GM18520 (cell line): ENCODE data around the gene MYO18A.
"Not testable (repeated sequence)": the region's sequence is repeated elsewhere in the genome, so short reads cannot be mapped to it uniquely, and the experiment has no call there.

Source experiments
- ATAC-seq: cut with Tn5 transposase; IDR thresholded peaks from one replicate; pipeline ENCODE4 v1.9.1; 2021; ENCODE audit not compliant: unreplicated experiment

The MYO18A gene

DNA sequence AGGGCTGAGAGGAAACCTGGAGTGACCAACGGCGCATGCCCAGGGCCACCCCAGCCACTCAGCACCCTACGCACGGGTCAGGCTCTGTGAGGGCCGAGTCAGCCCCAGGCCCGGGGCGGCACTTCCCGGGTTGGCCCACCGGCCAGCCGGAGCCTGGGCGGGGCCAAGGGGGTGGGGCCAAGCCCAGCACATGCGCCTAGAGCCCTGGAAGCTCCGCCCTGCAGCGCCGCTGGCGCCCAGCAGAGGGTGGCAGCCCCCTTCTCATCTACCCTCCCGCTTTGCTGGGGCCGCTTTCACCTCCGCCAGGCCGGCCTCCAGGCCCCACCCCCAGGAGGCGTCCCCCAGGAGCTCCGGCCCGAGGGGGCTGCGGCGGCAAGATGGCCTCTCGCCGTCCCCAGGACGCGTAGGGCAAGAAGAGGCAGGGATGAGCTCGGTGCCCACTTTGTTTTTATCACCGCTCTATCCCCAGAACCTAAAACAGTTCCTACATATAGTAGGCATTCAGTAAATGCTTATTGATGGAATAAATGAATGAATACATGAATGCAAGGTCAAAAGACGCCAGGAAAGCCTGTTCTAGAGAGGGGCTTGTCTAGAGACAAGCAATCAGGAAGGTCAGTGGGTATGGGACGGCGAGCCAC is 31.3 kb downstream of the MYO18A start:
- peak; percentile 85 for ATAC-seq

DNA sequence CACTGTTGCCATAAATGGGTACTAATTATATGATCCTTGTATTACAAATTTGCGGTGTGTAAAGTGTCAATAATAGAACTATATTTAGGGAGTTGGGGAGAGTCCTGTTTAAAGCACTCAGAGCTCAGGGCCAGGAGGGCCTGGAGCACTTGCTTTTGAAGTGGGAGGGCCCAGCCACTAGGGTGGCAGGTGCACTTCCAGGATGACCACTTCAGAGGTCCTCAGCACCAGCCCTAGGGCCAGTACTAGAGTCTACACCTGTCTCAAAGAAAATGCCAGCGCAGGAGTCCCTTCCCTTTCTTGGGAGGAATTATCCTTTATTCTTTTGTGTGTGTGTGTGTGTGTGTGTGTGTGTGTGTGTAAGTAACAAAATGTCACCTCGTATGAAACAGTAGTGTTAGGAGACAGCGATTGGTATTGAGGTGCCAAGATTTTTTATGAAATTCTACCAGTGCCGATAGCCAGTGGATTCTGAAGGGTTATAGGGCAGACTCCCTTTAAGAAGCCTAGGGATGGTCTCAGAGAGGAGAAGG is 31.9 kb downstream of the MYO18A start:
- no peak for ATAC-seq

GRCh38 chr17:29147682-29148081 is 32.5 kb downstream of the MYO18A start:
- no peak for ATAC-seq

- ATAC-seq: not testable (repeated sequence)
These were observed 33.0 kb downstream of the MYO18A start for GRCh38 chr17:29147228-29147627.

GRCh38 chr17:29146369-29146972 is 33.7 kb downstream of the MYO18A start:
- ATAC-seq: no peak

- ATAC-seq: peak; percentile 34
These were observed 34.7 kb downstream of the MYO18A start for GRCh38 chr17:29145289-29146073.

DNA sequence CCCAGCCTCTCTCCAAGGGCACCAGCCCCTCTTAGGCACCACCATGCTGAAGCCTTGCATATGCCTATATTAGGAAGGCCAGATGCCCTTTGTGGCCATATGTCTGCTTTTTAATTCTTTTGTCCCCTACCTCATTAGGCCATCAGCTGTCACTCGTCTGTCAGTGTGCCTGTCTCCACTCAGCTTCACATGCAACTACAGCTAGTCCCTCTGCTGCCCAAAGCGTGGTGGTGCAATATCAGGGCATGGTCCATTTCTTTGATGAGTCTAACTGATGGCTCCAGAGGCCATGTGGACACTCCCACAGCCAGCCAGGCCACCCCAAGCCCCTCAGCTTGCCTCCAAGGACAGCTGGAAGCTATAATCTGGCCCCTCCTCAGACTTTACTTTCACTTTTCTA is 36.3 kb downstream of the MYO18A start:
- ATAC-seq: no peak

DNA sequence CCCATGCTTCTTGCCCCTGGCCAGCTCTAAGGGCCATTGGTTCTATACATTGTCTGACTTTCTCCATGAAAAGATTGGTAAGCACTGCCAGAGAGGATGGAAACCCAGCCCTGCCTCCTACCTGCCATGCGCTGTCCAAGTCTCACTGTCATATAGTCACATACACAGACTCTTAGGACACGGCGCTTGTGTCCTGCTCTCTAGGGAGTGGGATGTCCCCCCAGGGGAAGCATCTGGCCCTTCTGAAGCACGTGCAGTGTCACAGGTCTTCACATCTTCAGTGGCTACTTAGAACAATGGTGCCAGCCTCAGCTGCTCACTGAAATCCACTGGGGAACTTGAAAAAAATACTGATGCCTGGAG is 38.7 kb downstream of the MYO18A start:
- ATAC-seq: no peak

DNA sequence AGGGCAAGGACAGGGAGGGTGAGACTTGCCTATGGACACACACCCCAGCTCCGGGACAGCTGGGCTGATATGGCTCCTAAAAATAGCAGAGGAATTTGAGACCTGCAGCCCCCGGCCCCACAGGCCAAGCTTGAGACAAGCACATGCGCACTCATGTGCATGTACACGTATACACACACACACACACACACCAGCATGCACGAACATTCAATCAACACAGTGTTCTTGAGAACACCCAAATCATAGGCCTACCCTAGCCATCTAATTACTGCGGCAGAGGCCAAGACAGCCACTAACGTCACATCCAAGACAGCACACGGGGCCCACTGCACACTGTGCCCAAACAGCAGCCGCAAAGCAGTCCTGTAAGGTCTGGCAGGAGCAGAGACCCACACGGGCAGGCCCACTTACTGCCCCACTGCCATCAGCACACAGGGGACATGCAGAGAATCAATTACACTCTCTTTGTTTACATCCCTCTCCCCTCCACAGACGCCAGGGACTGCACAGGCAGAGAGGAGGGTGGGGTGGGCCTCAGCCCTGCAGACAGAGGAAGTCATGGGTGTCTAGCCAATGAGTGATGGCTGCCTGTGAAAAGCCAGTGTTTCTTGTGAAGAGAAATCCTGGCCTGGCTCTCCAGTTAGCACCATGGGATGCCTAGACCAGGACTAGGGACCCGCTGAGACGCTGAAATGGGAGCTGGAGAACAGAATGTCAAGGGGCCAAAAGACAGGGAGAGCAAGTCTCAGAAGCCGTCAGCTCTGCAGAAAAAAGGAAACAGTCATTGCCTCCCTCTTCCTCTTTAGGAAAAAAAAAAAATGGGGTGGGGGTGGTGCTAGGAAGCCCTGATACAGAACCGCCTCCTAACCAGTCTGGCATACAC is 39.3 kb downstream of the MYO18A start:
- ATAC-seq: no peak

DNA sequence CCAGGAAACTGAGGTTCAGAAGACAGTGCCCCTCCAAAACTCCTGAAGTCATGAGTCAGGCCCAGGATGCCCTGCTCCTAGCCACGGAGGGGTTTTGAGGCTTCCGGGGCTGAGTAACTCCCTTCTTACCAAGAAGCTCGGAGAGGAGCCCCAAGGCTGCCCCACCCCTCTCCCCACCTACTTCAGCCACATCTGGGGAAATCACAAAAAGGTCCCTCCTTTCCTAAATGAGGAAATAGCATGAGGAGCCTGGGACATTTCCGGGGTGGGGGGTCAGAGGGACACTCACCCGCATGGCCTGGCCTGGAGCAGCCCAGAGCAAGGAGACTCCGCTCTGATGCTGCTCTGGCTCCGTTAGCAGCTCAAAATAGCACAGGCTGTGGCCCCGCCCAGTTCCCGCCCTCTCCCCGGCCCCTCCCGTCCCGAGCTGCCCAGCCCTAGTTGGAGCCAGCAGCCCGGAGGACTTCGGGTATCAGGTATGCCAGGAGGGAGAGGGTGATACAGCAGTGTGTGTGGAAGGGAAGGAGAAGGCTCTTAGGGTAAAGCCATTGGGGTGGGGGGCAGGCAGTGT is 40.1 kb downstream of the MYO18A start:
- ATAC-seq: no peak

DNA sequence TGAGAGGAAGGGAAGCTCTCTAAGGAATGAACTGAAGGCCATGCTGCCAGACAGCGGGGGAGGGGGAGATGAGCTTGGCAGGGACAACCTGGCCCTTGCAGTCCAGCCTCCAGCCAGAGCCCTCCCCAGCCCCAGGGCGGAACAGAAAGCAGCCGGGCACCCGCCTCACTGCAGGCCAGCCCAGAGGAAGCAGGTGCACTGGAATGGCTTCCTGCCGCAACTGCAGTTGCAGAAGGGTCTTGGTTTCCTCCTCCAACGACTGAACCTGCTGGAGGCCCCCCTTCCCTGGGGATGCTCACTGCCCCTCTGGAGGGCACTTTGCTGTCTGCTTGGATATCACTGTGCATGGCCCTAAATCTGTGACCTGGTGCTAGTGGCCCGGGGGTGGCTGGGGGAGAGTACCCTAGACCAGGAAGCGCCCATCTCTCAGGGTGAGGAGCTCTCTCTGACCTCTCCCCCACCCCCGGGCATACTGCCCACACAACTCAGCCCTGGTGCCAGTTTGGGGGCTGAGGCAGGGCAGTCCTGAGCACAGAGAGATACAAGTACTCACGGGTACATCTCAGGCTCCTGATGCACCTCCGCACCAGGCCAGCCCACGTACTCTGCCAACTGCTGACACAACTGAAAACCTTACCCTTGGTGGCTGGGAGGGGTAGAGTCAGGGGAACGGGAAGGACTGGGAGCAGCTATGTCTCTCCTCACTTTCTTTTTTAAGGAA is 41.1 kb downstream of the MYO18A start:
- no peak for ATAC-seq

- ATAC-seq: peak; percentile 41
These were observed 41.8 kb downstream of the MYO18A start for GRCh38 chr17:29138184-29138955.

- ATAC-seq: no peak
These were observed 43.0 kb downstream of the MYO18A start for GRCh38 chr17:29136998-29137730.

DNA sequence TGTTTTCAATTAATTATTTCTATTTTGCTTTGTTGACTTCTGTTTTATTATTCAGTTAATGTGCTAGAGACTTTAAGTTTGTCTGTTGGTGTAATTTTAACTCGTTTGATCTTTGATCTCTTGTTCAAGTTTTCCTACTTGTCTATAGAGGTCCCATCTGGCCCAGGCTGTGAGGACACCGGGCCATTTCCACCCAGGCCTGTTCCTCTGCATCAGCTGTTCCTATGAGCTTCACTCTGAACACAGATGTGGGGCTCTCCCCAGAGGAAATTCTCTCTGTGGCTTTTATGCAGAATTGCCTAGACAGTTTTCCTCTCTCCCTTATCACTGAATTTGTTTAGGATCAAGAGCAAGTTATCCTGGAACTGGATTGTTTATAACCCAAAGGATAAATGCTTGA is 44.7 kb downstream of the MYO18A start:
- ATAC-seq: no peak

GRCh38 chr17:29133121-29133713 is 47.0 kb downstream of the MYO18A start:
- no peak for ATAC-seq

DNA sequence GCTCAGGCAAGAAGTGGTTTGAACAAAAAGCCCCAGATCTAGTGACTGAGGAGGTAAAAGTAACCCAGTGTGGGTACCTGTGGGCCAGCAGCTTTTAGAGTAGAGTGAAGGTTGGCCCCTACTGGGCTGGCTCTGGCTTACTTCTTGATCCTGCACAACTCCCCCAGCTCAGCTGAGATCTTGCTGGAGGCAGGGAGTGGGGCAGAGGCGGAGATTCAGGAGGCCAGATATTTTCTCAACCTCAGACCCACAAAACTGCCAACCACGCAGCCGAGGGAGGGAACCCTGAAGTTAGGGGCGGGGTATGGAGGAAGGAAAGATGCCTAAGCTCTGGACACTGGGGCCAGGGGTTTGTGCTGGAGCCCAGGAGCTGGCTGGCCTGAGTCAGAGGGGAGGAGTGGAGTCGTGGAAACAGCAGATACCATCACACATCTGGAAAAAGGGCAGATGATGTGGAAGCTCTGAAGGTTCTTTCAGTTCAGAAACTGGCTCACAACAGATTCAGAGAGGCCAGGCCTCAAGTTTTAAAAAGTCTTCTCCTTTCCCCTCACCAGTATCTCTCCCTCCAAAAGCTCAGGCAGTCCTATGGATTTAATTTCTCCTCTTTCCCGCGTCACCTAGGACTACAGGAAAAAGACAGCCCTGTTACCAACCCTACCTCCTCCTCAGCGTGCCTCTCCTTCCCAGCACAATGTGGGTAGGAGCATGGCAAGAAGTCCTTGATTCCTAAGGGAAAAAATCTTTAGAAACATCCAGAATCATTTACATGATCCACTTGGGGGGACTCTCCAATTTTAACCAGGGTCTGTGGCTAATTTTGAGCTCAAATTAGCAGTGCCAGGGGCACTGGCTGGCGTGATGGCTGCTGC is 48.1 kb downstream of the MYO18A start:
- ATAC-seq: no peak

- ATAC-seq: no peak
These were observed 50.5 kb downstream of the MYO18A start for GRCh38 chr17:29129731-29130130.
